OCI-M2 (cell line): ENCODE measurements around the gene DNAAF9.

ENCODE experiments used
- DNase-seq: peaks from one replicate; lab custom pipeline; 2025; ENCODE audit not compliant: unreplicated experiment; lab: John Stamatoyannopoulos, UW

Gene DNAAF9

GRCh38 chr20:3412600-3413392 is 5.3 kb upstream of the DNAAF9 start:
- no peak for DNase-seq

- no peak for DNase-seq
Measured at GRCh38 chr20:3410464-3410863, 3.0 kb upstream of the DNAAF9 start.

- DNase-seq: no peak
Measured at GRCh38 chr20:3409417-3409816, 1.9 kb upstream of the DNAAF9 start.

- no peak for DNase-seq
Measured at GRCh38 chr20:3407771-3408637, 535 bp upstream of the DNAAF9 start.

GRCh38 chr20:3406481-3407039 is 909 bp downstream of the DNAAF9 start:
- no peak for DNase-seq

- DNase-seq: no peak
Measured at GRCh38 chr20:3405696-3406358, 1.6 kb downstream of the DNAAF9 start.

GRCh38 chr20:3405139-3405538 is 2.3 kb downstream of the DNAAF9 start:
- DNase-seq: no peak

- DNase-seq: no peak
Measured at GRCh38 chr20:3404402-3404801, 3.1 kb downstream of the DNAAF9 start.

GRCh38 chr20:3403741-3404140 is 3.7 kb downstream of the DNAAF9 start:
- no peak for DNase-seq

GRCh38 chr20:3402453-3402852 is 5.0 kb downstream of the DNAAF9 start:
- DNase-seq: no peak

- no peak for DNase-seq
Measured at GRCh38 chr20:3400260-3401155, 7.0 kb downstream of the DNAAF9 start.

GRCh38 chr20:3398681-3399252 is 8.7 kb downstream of the DNAAF9 start:
- DNase-seq: no peak

- DNase-seq: no peak
Measured at GRCh38 chr20:3396492-3396891, 11.0 kb downstream of the DNAAF9 start.

- no peak for DNase-seq
Measured at GRCh38 chr20:3392756-3393155, 14.7 kb downstream of the DNAAF9 start.

- no peak for DNase-seq
Measured at GRCh38 chr20:3390759-3391425, 16.6 kb downstream of the DNAAF9 start.

GRCh38 chr20:3383878-3384495 is 23.5 kb downstream of the DNAAF9 start:
- DNase-seq: no peak

- DNase-seq: no peak
Measured at GRCh38 chr20:3382836-3383235, 24.6 kb downstream of the DNAAF9 start.

- no peak for DNase-seq
Measured at GRCh38 chr20:3380228-3381070, 27.0 kb downstream of the DNAAF9 start.
